Stimulated activated CD4-positive, alpha-beta T cell treated with anti-CD3 and anti-CD28 coated beads, TNF-alpha, amount 100 ng/mL, for 1 hour (primary cell): ENCODE measurements around the gene DNAH8.
"Not testable (repeated sequence)": the region's sequence is repeated elsewhere in the genome, so short reads cannot be mapped to it uniquely, and the experiment has no call there.

Source experiments
- DNase-seq, 3 donors: peaks; one replicate each; pipeline ENCODE4 v3.0.0-alpha.2; 2020; ENCODE audit warnings: low read depth in 3 of 3, low spot score in 1 of 3

DNAH8 gene

DNA sequence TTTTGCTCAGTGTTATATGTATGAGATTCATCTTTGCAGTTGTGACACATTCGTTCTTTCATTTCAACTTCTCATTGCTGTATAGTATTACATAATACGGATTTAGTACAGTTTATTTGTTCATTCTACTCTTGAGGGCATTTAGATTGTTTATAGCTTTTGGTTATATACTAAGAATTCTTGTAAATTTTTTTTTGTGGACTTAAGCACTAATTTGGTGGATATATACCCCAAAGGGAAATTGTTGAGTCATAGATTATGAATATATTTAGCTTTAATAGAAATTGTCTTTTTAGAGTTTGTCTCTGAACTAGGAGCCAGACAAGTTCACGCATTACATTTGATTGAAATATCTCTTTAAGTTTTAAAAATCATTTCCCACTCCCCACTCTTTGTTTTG, 79.6 kb downstream of the DNAH8 start:
- DNase-seq = no peak

DNA sequence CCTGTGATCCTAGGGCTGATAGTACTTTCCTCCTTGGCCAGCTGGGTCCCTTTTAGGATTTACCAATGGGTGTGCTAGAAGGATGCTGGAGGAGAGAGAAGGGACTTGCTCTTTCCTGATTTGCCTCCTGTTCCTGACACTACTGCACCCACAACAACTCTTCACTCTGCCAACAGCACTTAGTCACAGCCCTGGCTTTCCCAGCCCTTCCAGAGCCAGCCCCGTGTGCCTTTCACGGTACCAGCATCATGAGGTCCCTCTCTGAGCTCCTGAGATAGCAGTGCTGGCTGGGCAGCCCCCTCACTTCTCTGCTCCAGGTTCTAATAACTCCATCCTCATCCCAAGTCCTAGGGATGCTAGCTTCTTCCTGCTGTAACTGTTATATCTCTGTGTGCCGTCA, 80.9 kb downstream of the DNAH8 start:
- DNase-seq = no peak

DNA sequence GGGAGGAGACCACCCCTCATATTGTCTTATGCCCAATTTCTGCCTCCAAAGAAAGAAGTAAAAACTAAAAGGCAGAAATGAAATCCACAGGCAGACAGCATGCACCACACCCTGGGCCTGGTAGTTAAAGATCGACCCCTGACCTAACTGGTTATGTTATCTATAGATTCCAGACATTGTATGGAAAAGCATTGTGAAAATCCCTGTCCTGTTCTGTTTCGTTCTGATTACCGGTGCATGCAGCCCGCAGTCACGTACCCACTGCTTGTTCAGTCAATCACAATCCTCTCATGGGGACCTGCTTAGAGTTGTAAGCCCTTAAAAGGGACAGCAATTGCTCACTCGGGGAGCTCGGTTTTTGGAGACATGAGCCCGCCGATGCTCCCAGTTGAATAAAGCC, 81.3 kb downstream of the DNAH8 start:
- not testable (repeated sequence) for DNase-seq

DNA sequence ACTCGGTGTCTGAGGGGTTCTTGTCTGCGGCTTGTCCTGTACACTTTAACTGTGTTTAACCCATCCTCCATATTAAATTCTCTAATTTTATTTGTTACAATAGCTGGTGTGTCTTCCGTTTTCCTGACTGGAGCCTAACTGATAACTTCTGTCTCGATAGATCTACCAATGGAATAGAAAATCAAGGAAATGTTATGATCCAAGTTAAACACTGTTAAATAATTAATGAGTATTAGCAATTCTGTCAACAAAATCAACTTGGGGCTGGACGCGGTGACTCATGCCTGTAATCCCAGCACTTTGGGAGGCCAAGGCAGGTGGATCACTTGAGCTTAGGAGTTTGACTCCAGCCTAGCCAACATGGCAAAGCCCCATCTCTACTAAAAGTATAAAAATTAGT, 81.7 kb downstream of the DNAH8 start:
- no peak for DNase-seq

DNA sequence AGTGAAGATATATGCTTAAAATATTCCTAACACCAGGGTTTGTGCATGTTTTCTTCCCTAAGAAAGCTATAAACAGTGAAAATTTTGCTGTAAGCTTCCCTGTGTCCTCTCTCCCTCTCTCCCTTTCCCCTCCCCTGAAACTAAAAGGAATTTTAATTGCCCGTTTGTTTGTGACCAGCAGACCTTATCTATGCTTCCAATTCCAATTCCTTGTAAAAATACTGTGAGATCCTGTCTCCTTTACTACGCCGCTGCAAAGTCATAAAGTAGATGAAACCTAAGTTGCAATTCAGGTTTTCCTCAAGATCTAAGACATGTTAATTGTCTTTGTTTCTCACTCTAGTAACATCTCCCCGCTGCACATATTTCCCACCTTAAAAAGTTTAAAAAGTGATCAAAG, 82.3 kb downstream of the DNAH8 start:
- no peak for DNase-seq

DNA sequence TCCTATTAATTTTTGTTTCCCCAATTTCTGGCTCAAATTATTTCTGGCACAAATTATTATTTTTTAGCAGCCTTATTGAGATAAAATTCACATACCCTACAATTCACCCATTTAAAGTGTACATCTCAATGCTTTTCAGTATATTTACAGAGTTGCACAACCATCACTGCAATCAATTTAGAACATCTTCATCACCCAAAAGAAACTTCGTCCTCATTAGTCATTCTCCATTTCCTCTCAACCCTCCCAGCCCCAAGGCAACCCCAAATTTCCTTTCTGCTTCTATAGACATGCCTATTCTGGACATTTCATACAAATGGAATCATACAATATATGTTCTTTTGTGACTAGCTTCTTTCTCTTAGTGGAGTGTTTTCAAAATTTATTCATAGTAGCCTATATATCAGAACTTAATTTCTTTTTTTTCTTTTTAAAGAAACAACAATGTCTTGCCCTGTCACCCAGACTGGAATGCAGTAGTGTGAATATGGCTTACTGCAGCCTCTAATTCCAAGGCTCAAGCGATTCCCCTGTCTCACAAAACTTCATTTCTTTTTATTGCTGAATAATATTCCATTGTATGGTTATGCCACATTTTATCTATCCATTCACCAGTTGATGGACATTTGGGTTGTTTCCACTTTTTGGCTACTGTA, 84.5 kb downstream of the DNAH8 start:
- no peak for DNase-seq

DNA sequence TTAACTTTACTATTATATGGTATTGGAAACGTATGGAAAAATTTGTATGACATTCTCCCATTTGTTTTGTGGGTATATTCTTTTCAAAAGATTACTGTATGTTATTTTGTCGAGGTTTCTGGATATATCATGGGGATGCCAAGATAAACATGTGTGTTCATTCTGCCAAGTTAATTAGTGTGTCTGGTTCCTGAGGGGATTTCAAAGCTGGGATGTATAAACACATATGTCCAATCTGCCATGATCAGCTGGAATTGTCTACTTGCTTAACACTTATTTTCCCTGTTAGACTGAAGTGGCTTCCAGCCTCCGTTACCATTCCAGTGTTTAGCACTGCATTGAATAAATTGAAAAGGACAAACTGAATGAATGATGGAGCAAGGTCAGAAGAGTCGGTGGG, 86.2 kb downstream of the DNAH8 start:
- DNase-seq = no peak

DNA sequence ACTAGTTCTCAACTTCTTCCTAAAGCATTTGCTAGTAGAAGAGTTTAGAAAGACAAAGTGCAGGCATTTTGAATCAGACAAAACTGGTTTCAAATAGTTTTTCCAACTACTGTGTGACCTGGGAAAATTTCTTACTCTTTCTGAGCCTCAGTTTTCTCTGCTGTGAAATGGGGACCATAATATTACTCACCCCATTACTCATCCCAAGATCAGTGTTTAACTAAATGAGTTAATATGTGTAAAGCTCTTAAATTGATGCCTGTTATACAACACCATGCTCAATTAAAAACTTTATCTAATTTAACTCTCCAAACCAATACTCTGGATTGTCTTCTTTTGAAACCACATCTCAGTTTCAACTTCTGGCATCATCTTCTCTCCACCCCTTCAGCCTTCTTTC, 87.4 kb downstream of the DNAH8 start:
- DNase-seq = no peak

DNA sequence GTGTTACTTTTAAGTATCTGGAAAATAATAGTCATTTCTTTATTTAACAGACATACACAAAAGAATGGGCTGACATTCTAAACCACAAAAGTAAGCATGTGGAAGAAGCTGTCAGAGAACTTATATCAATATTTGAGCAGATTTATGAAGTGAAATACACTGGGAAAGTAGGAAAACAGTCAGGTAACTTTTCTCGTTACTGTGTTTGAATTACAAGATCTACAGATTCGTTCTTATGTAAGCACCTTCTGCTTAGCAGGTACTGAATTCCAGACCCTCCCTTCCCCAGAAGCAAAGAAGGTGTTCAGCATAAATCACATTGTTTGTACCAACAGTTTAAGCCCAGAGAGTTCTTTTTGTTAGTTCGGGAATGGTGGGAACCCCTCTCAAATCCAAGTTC, 88.0 kb downstream of the DNAH8 start:
- DNase-seq = no peak

DNA sequence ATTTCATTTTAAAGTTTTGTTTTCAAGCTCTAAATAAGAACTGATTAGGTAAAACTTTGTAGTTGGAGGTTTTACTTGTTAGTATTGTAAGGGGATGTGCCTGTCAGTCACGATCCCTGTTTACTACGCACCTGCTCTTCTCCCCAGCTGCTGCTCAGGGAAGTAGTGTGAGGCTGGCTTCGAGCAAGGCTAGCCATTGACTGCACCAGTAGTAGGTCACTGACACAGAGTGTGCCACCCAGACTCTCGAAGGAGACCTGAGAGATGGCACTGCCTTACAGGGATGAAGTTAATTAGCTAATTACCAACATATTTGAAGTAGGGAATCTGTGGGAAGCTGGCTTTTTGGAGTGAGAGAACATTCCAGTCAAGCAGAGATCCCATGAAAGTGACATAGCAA, 89.2 kb downstream of the DNAH8 start:
- DNase-seq = no peak

DNA sequence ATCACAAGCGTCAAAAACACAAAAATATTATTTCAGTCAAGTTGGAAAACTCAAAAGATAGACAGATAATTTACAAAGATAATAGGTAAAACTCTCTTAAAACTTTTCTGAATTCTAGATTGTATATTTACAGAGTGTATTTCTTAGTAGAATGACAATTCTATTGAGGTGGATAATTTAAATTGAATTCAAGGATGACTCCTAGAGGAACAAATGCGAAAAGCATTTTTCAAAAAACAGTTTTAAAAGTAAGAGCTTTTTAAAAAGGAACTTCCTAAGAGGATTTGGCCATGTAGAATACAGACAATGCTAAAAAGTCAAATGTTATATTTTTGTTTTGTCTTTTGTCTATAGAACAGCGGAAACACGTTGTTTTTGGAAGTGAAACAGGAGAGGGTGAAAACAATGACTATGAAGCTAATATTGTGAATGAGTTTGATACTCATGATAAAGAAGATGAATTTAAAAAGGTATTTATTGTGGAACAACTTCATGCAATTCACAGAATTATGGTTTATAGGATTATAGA, 90.1 kb downstream of the DNAH8 start:
- DNase-seq = no peak

DNA sequence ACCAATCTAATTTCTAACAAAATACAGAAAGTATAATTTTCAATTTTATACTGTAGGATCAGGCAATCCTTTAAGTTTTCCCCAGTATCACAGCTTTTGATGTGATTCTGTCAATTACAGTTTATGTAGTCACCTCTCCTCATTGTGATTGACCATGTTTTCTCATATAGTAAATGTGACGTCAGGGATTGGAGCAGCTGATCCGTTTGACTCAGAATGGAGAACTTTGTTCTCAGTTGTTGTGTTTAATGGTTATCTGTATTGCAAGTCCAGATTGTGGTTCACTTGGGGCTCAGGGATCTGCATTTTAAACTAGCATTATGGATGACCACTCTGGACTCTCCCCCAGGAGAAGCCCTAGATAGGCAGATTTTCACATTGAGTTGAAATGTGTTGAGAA, 90.6 kb downstream of the DNAH8 start:
- no peak for DNase-seq

DNA sequence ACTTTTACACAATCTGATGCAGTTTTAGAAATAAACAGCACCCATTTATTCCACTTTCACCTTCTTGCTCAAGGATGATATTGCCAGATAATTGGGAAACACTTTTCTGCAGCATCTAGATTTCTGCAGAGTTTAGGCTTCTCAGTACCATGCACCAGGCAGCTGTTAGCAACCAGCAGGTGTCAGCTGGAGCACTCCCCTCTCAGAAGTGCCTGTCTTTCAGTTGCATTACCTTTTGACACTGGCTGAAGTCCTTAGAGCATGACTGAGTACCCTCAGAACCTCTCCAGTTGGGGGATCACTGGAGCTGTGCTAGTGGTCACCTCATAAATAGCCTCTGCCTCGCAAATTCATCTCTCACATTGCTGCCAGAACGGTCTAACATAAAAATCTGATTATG, 91.2 kb downstream of the DNAH8 start:
- DNase-seq = no peak

DNA sequence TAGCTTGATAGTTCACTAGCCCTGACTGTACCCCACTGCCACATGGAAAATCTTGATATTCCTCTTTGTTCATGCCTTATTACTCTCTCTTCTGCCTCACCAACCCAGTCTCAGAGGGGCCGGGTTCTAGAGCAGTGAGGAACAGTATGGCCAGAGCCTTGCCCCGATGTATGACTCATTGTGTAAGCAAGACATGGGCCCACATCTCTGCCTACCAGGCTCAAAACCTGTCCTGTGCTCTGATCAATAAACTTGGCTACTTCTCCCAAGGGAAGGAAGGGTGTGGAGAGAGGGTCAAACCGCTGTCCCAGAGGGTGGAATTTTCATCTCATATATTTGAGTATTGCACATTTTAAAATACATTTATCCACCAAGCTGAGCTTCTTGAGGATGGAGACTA, 91.7 kb downstream of the DNAH8 start:
- no peak for DNase-seq

DNA sequence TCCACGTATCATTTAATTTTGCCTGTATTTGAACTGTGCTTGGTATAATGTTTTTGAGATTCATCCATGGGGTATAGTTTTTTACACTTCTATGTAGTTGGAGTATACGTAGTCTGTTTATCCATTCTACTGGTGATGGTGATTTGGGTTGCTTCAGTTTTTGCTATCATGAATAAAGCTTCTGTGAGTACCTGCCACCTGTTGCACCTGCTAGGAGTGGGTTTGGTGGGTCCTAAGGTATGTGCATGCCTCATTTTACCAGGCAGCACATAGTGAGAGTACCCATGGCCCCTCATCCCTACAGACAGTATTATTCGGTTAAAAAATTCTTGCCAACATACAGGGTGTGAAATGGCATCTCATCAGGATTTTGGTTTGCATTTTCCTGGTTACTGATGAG, 92.9 kb downstream of the DNAH8 start:
- DNase-seq = no peak

DNA sequence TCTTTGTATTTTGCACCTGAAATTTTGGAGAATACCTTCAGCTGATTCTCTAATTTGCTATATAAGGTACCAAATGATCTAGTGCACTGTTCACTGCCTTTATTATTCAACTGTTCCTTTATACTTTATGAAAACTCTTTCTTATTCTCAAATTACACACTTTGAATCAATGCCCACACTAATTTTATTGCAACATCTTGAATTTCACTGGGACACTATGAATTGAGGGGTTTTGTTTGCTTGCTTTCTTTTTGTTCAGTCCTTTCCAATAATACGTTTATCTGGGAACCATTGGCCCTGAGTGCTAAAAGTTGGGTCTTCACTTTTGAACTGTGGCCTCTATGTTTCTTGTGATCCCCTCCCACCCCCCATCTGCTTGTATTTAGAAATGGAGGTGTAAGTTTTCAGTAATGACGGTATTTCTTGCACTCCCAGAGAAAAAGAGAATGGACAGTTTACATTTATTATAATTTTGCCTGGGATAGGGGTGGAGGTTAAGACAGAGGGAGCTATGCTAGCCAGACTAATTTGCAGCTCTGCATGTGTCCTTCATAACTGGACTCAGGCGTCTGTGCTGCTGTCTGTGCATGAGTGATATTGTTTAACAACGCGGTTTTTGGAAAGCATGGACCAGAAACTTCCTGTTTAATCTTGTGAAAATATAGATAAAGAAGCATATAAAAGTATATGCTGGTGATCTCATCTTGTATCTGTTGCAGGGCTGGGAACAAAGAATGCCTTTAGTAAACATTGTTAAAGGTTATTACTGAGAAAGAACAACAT, 98.1 kb downstream of the DNAH8 start:
- no peak for DNase-seq

DNA sequence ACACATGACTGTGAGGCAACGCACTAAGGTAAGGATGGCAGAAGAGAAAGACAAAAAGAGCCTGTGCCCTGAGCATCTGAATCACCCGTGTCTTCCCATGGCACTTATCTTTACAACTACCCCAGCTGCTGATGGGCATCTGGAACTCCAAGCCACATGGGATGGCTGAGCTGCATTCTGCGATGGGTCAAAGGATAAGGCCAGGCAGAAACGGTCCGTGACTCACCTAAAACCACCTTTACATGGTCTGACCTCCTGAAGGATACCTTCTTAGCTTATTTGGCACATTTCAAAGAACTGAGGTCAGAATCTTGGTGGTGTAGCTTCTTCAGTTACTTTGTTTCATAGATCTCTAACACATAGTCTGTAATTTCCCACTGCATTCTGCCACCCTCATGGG, 99.7 kb downstream of the DNAH8 start:
- DNase-seq = no peak

DNA sequence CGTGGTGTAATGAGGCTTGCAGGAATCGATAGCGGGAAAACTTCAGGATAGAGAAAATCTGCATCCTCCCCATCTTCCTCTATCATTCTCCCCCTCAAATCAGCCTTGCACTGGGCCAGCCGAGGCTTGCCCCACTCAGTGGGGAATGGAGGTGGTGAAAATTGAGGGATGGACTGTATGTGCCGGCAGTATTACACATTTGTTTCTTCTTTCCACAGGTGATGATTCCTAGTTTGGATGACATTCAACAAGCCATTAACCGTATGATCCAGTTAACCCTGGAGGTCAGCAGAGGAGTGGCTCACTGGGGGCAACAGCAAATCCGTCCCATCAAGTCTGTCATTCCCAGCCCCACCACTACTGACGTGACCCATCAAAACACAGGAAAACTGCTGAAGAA, 100.1 kb downstream of the DNAH8 start:
- DNase-seq = no peak

DNA sequence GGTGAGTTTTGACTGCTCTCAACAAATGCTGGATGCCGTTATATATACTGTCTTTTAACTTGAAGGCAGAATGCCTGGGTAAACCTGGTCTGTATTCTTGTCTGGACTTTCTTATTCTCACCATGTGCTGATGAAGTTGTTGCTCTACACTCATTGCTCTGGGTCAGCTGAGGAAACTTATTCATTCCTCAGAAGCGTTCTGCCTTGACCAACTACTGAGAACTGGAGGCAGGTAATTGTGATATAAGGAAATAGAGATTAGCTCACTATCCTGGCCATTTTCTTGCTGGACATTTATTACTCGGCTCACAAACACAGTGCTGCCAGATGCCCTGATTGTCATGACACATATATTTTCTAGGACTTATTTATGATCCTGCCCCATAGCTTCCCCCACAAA, 103.6 kb downstream of the DNAH8 start:
- no peak for DNase-seq

DNA sequence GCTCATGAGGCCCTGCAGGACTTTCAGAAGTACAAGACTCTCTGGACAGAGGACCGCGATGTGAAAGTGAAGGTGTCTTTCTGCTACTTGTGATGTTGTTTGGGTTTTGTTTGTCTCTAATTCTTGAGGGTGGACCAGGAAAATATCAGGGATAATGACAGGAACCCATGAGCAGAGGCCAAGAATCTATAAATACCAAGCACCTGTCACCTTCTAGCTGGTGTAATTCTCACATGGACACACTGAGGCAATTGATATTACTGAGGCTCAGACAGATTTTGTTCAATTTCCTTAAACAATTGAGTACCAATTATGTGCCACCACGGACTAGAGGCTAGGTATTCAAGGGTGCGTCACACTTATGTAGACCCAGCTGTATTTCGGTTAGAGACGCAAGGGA, 107.9 kb downstream of the DNAH8 start:
- DNase-seq = no peak

DNA sequence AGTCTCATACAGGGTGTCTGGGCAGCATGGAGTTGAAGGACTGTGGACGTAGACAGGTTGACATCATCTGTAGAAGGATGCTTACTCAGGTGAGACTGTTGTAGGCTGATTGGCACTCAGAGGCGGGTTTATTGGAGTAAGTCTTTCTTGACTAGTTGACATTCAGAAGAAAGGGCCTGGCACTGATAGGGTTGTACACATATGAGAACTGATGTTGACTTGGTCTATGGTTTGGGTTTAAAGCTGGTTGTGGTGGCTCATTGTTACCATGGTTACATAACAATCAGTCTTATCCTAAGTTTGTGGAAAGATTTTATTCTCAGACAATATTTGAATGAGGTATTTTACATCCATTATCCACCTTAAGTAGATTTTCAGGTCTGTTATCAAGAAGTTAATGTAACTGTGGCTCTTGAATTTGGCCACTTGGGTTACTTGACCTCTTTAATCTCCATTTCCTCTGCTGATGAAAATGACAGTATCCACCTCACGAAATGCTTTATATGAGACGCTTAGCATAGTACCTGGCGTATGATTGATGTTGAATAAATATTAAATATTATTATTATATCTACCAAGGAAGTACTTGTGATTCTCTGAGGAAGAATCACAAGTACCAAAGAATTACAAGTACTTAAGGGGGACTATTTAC, 109.3 kb downstream of the DNAH8 start:
- DNase-seq = no peak

DNA sequence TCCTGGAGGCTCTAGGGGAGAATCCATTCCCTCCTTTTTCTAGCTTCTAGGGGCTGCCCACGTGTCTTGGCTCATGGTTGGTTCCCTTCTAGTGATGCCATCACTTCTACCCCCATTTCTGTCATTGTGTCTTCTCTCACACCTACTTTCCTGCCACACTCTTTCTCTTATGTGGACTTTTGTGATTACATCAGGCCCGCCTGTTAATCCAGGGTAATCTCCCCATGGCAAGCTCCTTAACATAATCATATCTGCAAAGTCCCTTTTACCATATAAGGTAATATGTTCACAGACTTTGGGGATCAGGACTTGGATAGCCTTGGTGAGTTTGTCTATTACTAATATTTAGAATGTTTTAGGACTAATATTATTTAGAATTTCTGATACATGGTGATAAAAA, 111.9 kb downstream of the DNAH8 start:
- no peak for DNase-seq
